HepG2 (cell line): ENCODE data around the gene TGM5. TPM values are rescaled to one million over a fixed set of nuclear protein-coding genes. Genes with fewer than 3 reads are reported as not detected.

Experiments
- ATAC-seq: fragments of 200-7000 bp; cut with Tn5 transposase; 3 replicates; pipeline ENCODE4 v1.9.1; 2020; ENCODE audit warnings: mild to moderate bottlenecking, moderate library complexity
- BruUV-seq: library from RNA; stranded (reverse); fragments of 400-500 nt; replicated peaks from 2 replicates; lab custom pipeline; 2021; lab: Mats Ljungman, UMichigan
- CTCF ChIA-PET: fragments of 300-600 bp; formaldehyde crosslinking; extraction: SDS; loops from one replicate; lab custom pipeline; 2021; ENCODE audit warnings: low total read pairs, inconsistent platforms, low intra/inter-chr PET ratio; lab: Yijun Ruan, JAX
- POLR2A ChIA-PET: fragments of 350-600 bp; sonication (Branson Sonifier 250); formaldehyde crosslinking; loops from one replicate; lab custom pipeline; 2020; ENCODE audit warnings: antibody characterized with exemption, inconsistent platforms; lab: Yijun Ruan, JAX
- DNase-seq: peaks from one replicate; pipeline ENCODE4 v3.0.0-alpha.2; 2015; ENCODE audit warnings: low spot score
- FAIRE-seq: peaks from 3 replicates; lab custom pipeline; 2011; peaks lifted over from hg19 to GRCh38; lab: Jason Lieb, UNC
- H2AFZ ChIP-seq: one replicate; pipeline ENCODE4 v1.6.1; 2011; ENCODE audit warnings: low read length, inconsistent platforms
- H3K27ac ChIP-seq: fragments of 300-600 bp; 3 replicates; pipeline ENCODE4 v1.8.0; 2011; ENCODE audit warnings: mixed run types, mild to moderate bottlenecking, mixed read lengths, low read length, inconsistent platforms; ENCODE audit not compliant: insufficient read depth; ENCODE audit errors: extremely low read length
- H3K27me3 ChIP-seq, 2 experiments: fragments of 200-600 bp in 1 of 2; 2 replicates in 1 of 2; 3 replicates in 1 of 2; pipeline versions ENCODE4 v1.6.0 to v1.8.0; 2011; ENCODE audit warnings: low read length in 2 of 2, mild to moderate bottlenecking in 2 of 2, moderate library complexity in 2 of 2, inconsistent platforms in 1 of 2; ENCODE audit not compliant: insufficient read depth in 2 of 2, control insufficient read depth in 1 of 2
- H3K36me3 ChIP-seq, 2 experiments: fragments of 200-600 bp in 1 of 2; replicated peaks in 1 of 2; 2 replicates in 1 of 2; 3 replicates in 1 of 2; pipeline versions ENCODE4 v1.5.1 to v1.8.0; 2011; ENCODE audit warnings: low read length in 2 of 2, inconsistent platforms in 1 of 2; ENCODE audit not compliant: insufficient read depth in 2 of 2, control insufficient read depth in 1 of 2
- H3K4me1 ChIP-seq: 2 replicates; pipeline ENCODE4 v1.5.1; 2012; ENCODE audit warnings: low read length, inconsistent platforms; ENCODE audit not compliant: insufficient read depth
- H3K4me2 ChIP-seq: 2 replicates; pipeline ENCODE4 v1.6.0; 2011; ENCODE audit warnings: low read depth, low read length, inconsistent platforms
- H3K4me3 ChIP-seq, 3 experiments: fragments of 200-600 bp in 1 of 3; sonication (generic), shearing (Covaris generic) in 1 of 3; replicated peaks in 1 of 3; 2 replicates each; pipeline ENCODE4 v1.5.1; 2011 to 2016; ENCODE audit warnings: low read length in 3 of 3, inconsistent platforms in 2 of 3, low read depth in 2 of 3, mild to moderate bottlenecking in 2 of 3, control low read depth in 1 of 3, mixed read lengths in 1 of 3; ENCODE audit not compliant: insufficient read depth in 1 of 3
- H3K79me2 ChIP-seq: one replicate; pipeline ENCODE4 v1.6.1; 2011; ENCODE audit warnings: low read length, inconsistent platforms; ENCODE audit not compliant: insufficient read depth
- H3K9ac ChIP-seq: 2 replicates; pipeline ENCODE4 v1.6.0; 2011; ENCODE audit warnings: mild to moderate bottlenecking, low read depth, low read length, inconsistent platforms; ENCODE audit not compliant: insufficient read depth
- H3K9me3 ChIP-seq: 2 replicates; pipeline ENCODE4 v1.5.1; 2012; ENCODE audit warnings: mild to moderate bottlenecking, low read length
- H4K20me1 ChIP-seq: 2 replicates; pipeline ENCODE4 v1.6.0; 2011; ENCODE audit warnings: inconsistent platforms, mild to moderate bottlenecking, low read length, moderate library complexity; ENCODE audit not compliant: insufficient read depth
- ATF7 ChIP-seq, 2 experiments: fragments of 450-650 bp in 1 of 2; sonication (generic) in 1 of 2; formaldehyde crosslinking in 1 of 2; IDR thresholded peaks; 2 replicates each; pipeline versions ENCODE4 v1.4.0 to v1.6.1; 2016 to 2020; ENCODE audit warnings: antibody characterized with exemption in 1 of 2, mild to moderate bottlenecking in 1 of 2, missing genetic modification reagents in 1 of 2
- E2F1 ChIP-seq: sonication (generic); formaldehyde crosslinking; IDR thresholded peaks from 2 replicates; pipeline ENCODE4 v1.5.0; 2020; ENCODE audit warnings: missing genetic modification reagents
- IRF1 ChIP-seq: sonication (generic); formaldehyde crosslinking; IDR thresholded peaks from 2 replicates; pipeline ENCODE4 v1.4.0; 2020; ENCODE audit warnings: low read depth, mild to moderate bottlenecking, missing genetic modification reagents
- MIER2 ChIP-seq: IDR thresholded peaks from 2 replicates; pipeline ENCODE4 v1.6.1; 2016; ENCODE audit warnings: missing biosample characterization, missing genetic modification reagents
- TFE3 ChIP-seq: IDR thresholded peaks from 2 replicates; pipeline ENCODE4 v1.6.1; 2016
- TGIF2 ChIP-seq: IDR thresholded peaks from 2 replicates; pipeline ENCODE4 v1.6.1; 2016; ENCODE audit warnings: control low read depth, missing compliant biosample characterization
- ZKSCAN1 ChIP-seq: fragments of 150-350 bp; IDR thresholded peaks from 2 replicates; pipeline ENCODE4 v1.6.1; 2014; ENCODE audit warnings: low read length
- ZSCAN22 ChIP-seq: sonication (generic); formaldehyde crosslinking; IDR thresholded peaks from 2 replicates; pipeline ENCODE4 v1.4.0; 2020; ENCODE audit warnings: mild to moderate bottlenecking, missing genetic modification reagents
- WGBS: methylation state at CpG from one replicate; pipeline ENCODE4 v1.1.6; 2017; ENCODE audit warnings: low lambda C conversion rate; 5-methylcytosine and 5-hydroxymethylcytosine counted together
- in situ Hi-C: cut with HindIII; loops from 2 replicates; pipeline ENCODE4 v1.10.0; 2017; ENCODE audit warnings: low pct_unique_long_range_greater_than_20kb; ENCODE audit not compliant: extremely low pct_ligation_motif_present
- intact Hi-C: fragments of 100-400 bp; cut with micrococcal nuclease; formaldehyde crosslinking; loops from one replicate; pipeline ENCODE4 v1.10.0; 2022; ENCODE audit not compliant: unreplicated experiment
- polyA plus RNA-seq, 8 experiments: library from polyadenylated mRNA; depleted of rRNA in 3 of 8; stranded (reverse) in 7 of 8; unstranded in 1 of 8; fragments of >200 nt; fragmentation: Illumina TruSeq in 4 of 8; extraction: Trizol in 4 of 8; gene quantifications; 2 replicates each; pipeline versions ENCODE4 v1.2.1 to v1.2.3, GENCODE V29; 2011 to 2016; ENCODE audit warnings: low read depth in 4 of 8, missing spikeins in 1 of 8, mixed read lengths in 1 of 8; ENCODE audit not compliant: insufficient read depth in 1 of 8
- total RNA-seq, 5 experiments: library from RNA; depleted of rRNA; stranded (reverse); fragments of >200 nt; fragmentation: Illumina TruSeq; extraction: Trizol; gene quantifications; 2 replicates each; pipeline ENCODE4 v1.2.3, GENCODE V29; 2016; ENCODE audit warnings: low read depth in 1 of 5

Gene TGM5
- total and polyA plus RNA-seq, 2 of the 13 experiments (the other 11 are each of a cell fraction or from before 2014, with no cell fraction given) = 0.18 to 0.65 TPM

DNA sequence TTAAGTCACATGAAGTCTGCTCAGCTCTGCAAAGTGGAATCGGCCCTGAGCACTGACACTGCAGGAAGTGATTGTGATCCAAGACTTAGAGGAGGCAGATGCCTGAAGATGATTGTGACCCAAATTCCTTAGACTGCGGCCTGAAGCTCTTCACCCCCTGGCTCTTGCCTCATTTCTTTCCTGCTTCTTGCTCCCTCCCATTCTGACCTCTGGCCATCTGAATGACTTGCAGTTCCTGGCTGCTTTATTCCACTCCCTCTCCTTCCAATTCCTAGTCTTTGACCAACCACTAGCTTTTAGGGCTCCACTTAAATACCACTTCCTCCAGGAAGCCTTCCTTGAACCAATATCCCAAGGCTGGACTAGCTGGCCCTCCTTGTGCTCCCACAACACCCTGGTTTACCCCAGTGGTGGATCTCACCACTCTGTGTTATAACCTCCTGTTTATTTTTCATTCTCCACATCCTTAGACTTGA, 36.0 kb downstream of the TGM5 start:
- H3K9ac ChIP-seq = no peak overlapping the region
- TF ChIP-seq TFE3 (no peak), MIER2 (CRISPR knock-in tag) (no peak), TGIF2 (no peak), ZKSCAN1 (no peak), ATF7 (IDR thresholded peaks at IDR 0.05) (no peak), ATF7 (CRISPR knock-in tag; IDR thresholded peaks at IDR 0.05) (no peak), ZSCAN22 (CRISPR knock-in tag) (no peak), E2F1 (CRISPR knock-in tag) (no peak), IRF1 (CRISPR knock-in tag) (no peak)
- TF ChIP-seq, all 625 proteins: peak for 0
- ATAC-seq = no peak
- CTCF ChIA-PET = no interaction called here
- intact Hi-C loops (no loop called here), in situ Hi-C loops (loop anchor here (10.0 kb wide), 1 partner anchor 54 kb away; no protein-coding TSS in a partner anchor)
- 36% methylated on average over 2 of the region's 2 CpGs for WGBS
- H3K27ac ChIP-seq = no peak overlapping the region
- POLR2A ChIA-PET = no interaction called here
- H2AFZ ChIP-seq = no peak overlapping the region
- no peaks in the 10 kb centered on the region for H3K36me3 ChIP-seq
- H3K4me2 ChIP-seq = no peak overlapping the region
- H3K79me2 ChIP-seq = no peaks in the 10 kb centered on the region
- DNase-seq = no peak
- BruUV-seq = no TSS peak
- peaks cover 1 to 19% of the 10 kb centered on the region in 2 experiments; a peak in 3 of 5 replicates for H3K27me3 ChIP-seq
- peaks cover 8% of the 10 kb centered on the region; the same call in 1 of the 2 replicates for H3K4me1 ChIP-seq
- H4K20me1 ChIP-seq = no peaks in the 10 kb centered on the region
- H3K4me3 ChIP-seq = no peak overlapping the region
- no peaks in the 10 kb centered on the region for H3K9me3 ChIP-seq
- FAIRE-seq = no peak
